HepG2 (cell line): ENCODE measurements around the gene FHIT. TPM values are rescaled to one million over a fixed set of nuclear protein-coding genes. Genes with fewer than 3 reads are reported as not detected.

Experiments
- ATAC-seq: fragments of 200-7000 bp; cut with Tn5 transposase; 3 replicates; pipeline ENCODE4 v1.9.1; 2020; ENCODE audit warnings: mild to moderate bottlenecking, moderate library complexity
- BruUV-seq: library from RNA; stranded (reverse); fragments of 400-500 nt; replicated peaks from 2 replicates; lab custom pipeline; 2021; lab: Mats Ljungman, UMichigan
- CTCF ChIA-PET: fragments of 300-600 bp; formaldehyde crosslinking; extraction: SDS; loops from one replicate; lab custom pipeline; 2021; ENCODE audit warnings: low total read pairs, inconsistent platforms, low intra/inter-chr PET ratio; lab: Yijun Ruan, JAX
- POLR2A ChIA-PET: fragments of 350-600 bp; sonication (Branson Sonifier 250); formaldehyde crosslinking; loops from one replicate; lab custom pipeline; 2020; ENCODE audit warnings: antibody characterized with exemption, inconsistent platforms; lab: Yijun Ruan, JAX
- DNase-seq: peaks from one replicate; pipeline ENCODE4 v3.0.0-alpha.2; 2015; ENCODE audit warnings: low spot score
- FAIRE-seq: peaks from 3 replicates; lab custom pipeline; 2011; peaks lifted over from hg19 to GRCh38; lab: Jason Lieb, UNC
- H2AFZ ChIP-seq: one replicate; pipeline ENCODE4 v1.6.1; 2011; ENCODE audit warnings: low read length, inconsistent platforms
- H3K27ac ChIP-seq: fragments of 300-600 bp; 3 replicates; pipeline ENCODE4 v1.8.0; 2011; ENCODE audit warnings: mixed run types, mild to moderate bottlenecking, mixed read lengths, low read length, inconsistent platforms; ENCODE audit not compliant: insufficient read depth; ENCODE audit errors: extremely low read length
- H3K27me3 ChIP-seq, 2 experiments: fragments of 200-600 bp in 1 of 2; 2 replicates in 1 of 2; 3 replicates in 1 of 2; pipeline versions ENCODE4 v1.6.0 to v1.8.0; 2011; ENCODE audit warnings: low read length in 2 of 2, mild to moderate bottlenecking in 2 of 2, moderate library complexity in 2 of 2, inconsistent platforms in 1 of 2; ENCODE audit not compliant: insufficient read depth in 2 of 2, control insufficient read depth in 1 of 2
- H3K36me3 ChIP-seq, 2 experiments: fragments of 200-600 bp in 1 of 2; replicated peaks in 1 of 2; 2 replicates in 1 of 2; 3 replicates in 1 of 2; pipeline versions ENCODE4 v1.5.1 to v1.8.0; 2011; ENCODE audit warnings: low read length in 2 of 2, inconsistent platforms in 1 of 2; ENCODE audit not compliant: insufficient read depth in 2 of 2, control insufficient read depth in 1 of 2
- H3K4me1 ChIP-seq: 2 replicates; pipeline ENCODE4 v1.5.1; 2012; ENCODE audit warnings: low read length, inconsistent platforms; ENCODE audit not compliant: insufficient read depth
- H3K4me2 ChIP-seq: 2 replicates; pipeline ENCODE4 v1.6.0; 2011; ENCODE audit warnings: low read depth, low read length, inconsistent platforms
- H3K4me3 ChIP-seq, 3 experiments: fragments of 200-600 bp in 1 of 3; sonication (generic), shearing (Covaris generic) in 1 of 3; replicated peaks in 1 of 3; 2 replicates each; pipeline ENCODE4 v1.5.1; 2011 to 2016; ENCODE audit warnings: low read length in 3 of 3, inconsistent platforms in 2 of 3, low read depth in 2 of 3, mild to moderate bottlenecking in 2 of 3, control low read depth in 1 of 3, mixed read lengths in 1 of 3; ENCODE audit not compliant: insufficient read depth in 1 of 3
- H3K79me2 ChIP-seq: one replicate; pipeline ENCODE4 v1.6.1; 2011; ENCODE audit warnings: low read length, inconsistent platforms; ENCODE audit not compliant: insufficient read depth
- H3K9ac ChIP-seq: 2 replicates; pipeline ENCODE4 v1.6.0; 2011; ENCODE audit warnings: mild to moderate bottlenecking, low read depth, low read length, inconsistent platforms; ENCODE audit not compliant: insufficient read depth
- H3K9me3 ChIP-seq: 2 replicates; pipeline ENCODE4 v1.5.1; 2012; ENCODE audit warnings: mild to moderate bottlenecking, low read length
- H4K20me1 ChIP-seq: 2 replicates; pipeline ENCODE4 v1.6.0; 2011; ENCODE audit warnings: inconsistent platforms, mild to moderate bottlenecking, low read length, moderate library complexity; ENCODE audit not compliant: insufficient read depth
- ELF3 ChIP-seq: IDR thresholded peaks from 2 replicates; pipeline ENCODE4 v1.6.1; 2016; ENCODE audit warnings: missing genetic modification reagents, missing compliant biosample characterization
- FOXO4 ChIP-seq: sonication (generic); formaldehyde crosslinking; conservative IDR thresholded peaks from 2 replicates; pipeline ENCODE4 v1.8.1; 2023; ENCODE audit warnings: missing genetic modification reagents
- HNRNPL ChIP-seq: fragments of 200-400 bp; formaldehyde crosslinking; IDR thresholded peaks from 2 replicates; pipeline ENCODE4 v1.6.1; 2017; ENCODE audit warnings: mild to moderate bottlenecking, low read depth, low read length
- KAT2B ChIP-seq: fragments of 150-350 bp; IDR thresholded peaks from 2 replicates; pipeline ENCODE4 v1.6.1; 2014; ENCODE audit warnings: low read depth, low read length, borderline replicate concordance
- MED13 ChIP-seq: sonication (generic); formaldehyde crosslinking; IDR thresholded peaks from 2 replicates; pipeline ENCODE4 v1.5.0; 2020; ENCODE audit warnings: missing genetic modification reagents
- RXRB ChIP-seq: IDR thresholded peaks from 2 replicates; pipeline ENCODE4 v1.6.1; 2016; ENCODE audit warnings: borderline replicate concordance, missing genetic modification reagents, missing compliant biosample characterization
- SOX13 ChIP-seq, 3 experiments: fragments of 450-650 bp in 1 of 3; sonication (generic) in 1 of 3; formaldehyde crosslinking in 1 of 3; IDR thresholded peaks in 2 of 3; conservative IDR thresholded peaks in 1 of 3; 2 replicates each; pipeline versions ENCODE4 v1.5.0 to v1.6.1; 2016 to 2020; ENCODE audit warnings: antibody characterized with exemption in 1 of 3, mild to moderate bottlenecking in 1 of 3, missing compliant biosample characterization in 1 of 3, missing genetic modification reagents in 1 of 3, moderate library complexity in 1 of 3
- ZBTB1 ChIP-seq: sonication (generic); formaldehyde crosslinking; IDR thresholded peaks from 2 replicates; pipeline ENCODE4 v1.4.0; 2020; ENCODE audit warnings: missing genetic modification reagents, borderline replicate concordance
- ZFY ChIP-seq: sonication (generic); formaldehyde crosslinking; IDR thresholded peaks from 2 replicates; pipeline ENCODE4 v1.4.0; 2020; ENCODE audit warnings: missing genetic modification reagents
- ZIK1 ChIP-seq: sonication (generic); formaldehyde crosslinking; IDR thresholded peaks from 2 replicates; pipeline ENCODE4 v1.5.0; 2020; ENCODE audit warnings: mild to moderate bottlenecking, low read depth, missing genetic modification reagents, borderline replicate concordance
- ZNF263 ChIP-seq: sonication (generic); formaldehyde crosslinking; IDR thresholded peaks from 2 replicates; pipeline ENCODE4 v1.4.0; 2020; ENCODE audit warnings: missing genetic modification reagents
- ZSCAN30 ChIP-seq: sonication (generic); formaldehyde crosslinking; IDR thresholded peaks from 2 replicates; pipeline ENCODE4 v1.5.0; 2020; ENCODE audit warnings: mild to moderate bottlenecking, missing genetic modification reagents
- WGBS: methylation state at CpG from one replicate; pipeline ENCODE4 v1.1.6; 2017; ENCODE audit warnings: low lambda C conversion rate; 5-methylcytosine and 5-hydroxymethylcytosine counted together
- in situ Hi-C: cut with HindIII; loops from 2 replicates; pipeline ENCODE4 v1.10.0; 2017; ENCODE audit warnings: low pct_unique_long_range_greater_than_20kb; ENCODE audit not compliant: extremely low pct_ligation_motif_present
- intact Hi-C: fragments of 100-400 bp; cut with micrococcal nuclease; formaldehyde crosslinking; loops from one replicate; pipeline ENCODE4 v1.10.0; 2022; ENCODE audit not compliant: unreplicated experiment
- polyA plus RNA-seq, 8 experiments: library from polyadenylated mRNA; depleted of rRNA in 3 of 8; stranded (reverse) in 7 of 8; unstranded in 1 of 8; fragments of >200 nt; fragmentation: Illumina TruSeq in 4 of 8; extraction: Trizol in 4 of 8; gene quantifications; 2 replicates each; pipeline versions ENCODE4 v1.2.1 to v1.2.3, GENCODE V29; 2011 to 2016; ENCODE audit warnings: low read depth in 4 of 8, missing spikeins in 1 of 8, mixed read lengths in 1 of 8; ENCODE audit not compliant: insufficient read depth in 1 of 8
- total RNA-seq, 5 experiments: library from RNA; depleted of rRNA; stranded (reverse); fragments of >200 nt; fragmentation: Illumina TruSeq; extraction: Trizol; gene quantifications; 2 replicates each; pipeline ENCODE4 v1.2.3, GENCODE V29; 2016; ENCODE audit warnings: low read depth in 1 of 5
- TF ChIP-seq, protein P1 (sequence below): sonication (generic); formaldehyde crosslinking; IDR thresholded peaks from 2 replicates; pipeline ENCODE4 v1.4.0; 2020; ENCODE audit warnings: missing genetic modification reagents

Gene FHIT
- total and polyA plus RNA-seq, 2 of the 13 experiments (the other 11 are each of a cell fraction or from before 2014, with no cell fraction given): 4.0 to 4.6 TPM

DNA sequence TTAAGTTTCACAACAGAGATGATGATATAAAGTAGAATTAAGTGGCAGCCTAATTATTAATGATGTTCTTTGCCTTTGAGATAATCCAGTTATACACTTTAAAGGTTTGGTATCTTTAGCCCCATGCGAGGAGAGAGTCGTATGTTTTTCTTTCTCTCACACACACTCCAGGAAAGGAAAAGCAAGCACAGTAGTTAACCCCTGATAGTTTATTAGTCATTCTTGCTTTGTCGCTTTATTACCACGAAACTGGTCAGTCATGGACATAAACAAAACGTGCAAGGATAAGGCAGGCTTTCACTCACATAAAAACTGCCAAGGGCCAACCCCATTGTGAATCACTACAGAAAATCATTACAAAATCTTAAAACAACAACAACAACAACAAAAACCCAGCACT, 866.9 kb downstream of the FHIT start:
- H2AFZ ChIP-seq: no peak overlapping the region
- in situ Hi-C loops (no loop called here), intact Hi-C loops (no loop called here)
- H3K27ac ChIP-seq: no peak overlapping the region
- DNase-seq: no peak
- H3K4me2 ChIP-seq: no peak overlapping the region
- no peak overlapping the region for H3K9ac ChIP-seq
- H3K4me1 ChIP-seq: no peaks in the 10 kb centered on the region
- no peaks in the 10 kb centered on the region for H3K36me3 ChIP-seq
- no peak overlapping the region for H3K4me3 ChIP-seq
- no peak for ATAC-seq
- TF ChIP-seq ZNF263 (CRISPR knock-in tag): no peak
- no peak for TF ChIP-seq MED13 (CRISPR knock-in tag)
- no peak for TF ChIP-seq SOX13 (IDR thresholded peaks at IDR 0.05)
- no peak for TF ChIP-seq SOX13 (CRISPR knock-in tag; conservative IDR thresholded peaks at IDR 0.05 in 1 of 2, IDR thresholded peaks at IDR 0.05 in 1 of 2)
- TF ChIP-seq ZIK1: no peak
- WGBS: 31% methylated on average over 5 of the region's 5 CpGs
- H3K9me3 ChIP-seq: no peaks in the 10 kb centered on the region
- H3K27me3 ChIP-seq: no peaks in the 10 kb centered on the region
- no peak for FAIRE-seq
- POLR2A ChIA-PET: no interaction called here
- no peaks in the 10 kb centered on the region for H4K20me1 ChIP-seq
- CTCF ChIA-PET: no interaction called here
- H3K79me2 ChIP-seq: no peaks in the 10 kb centered on the region
- no TSS peak for BruUV-seq

DNA sequence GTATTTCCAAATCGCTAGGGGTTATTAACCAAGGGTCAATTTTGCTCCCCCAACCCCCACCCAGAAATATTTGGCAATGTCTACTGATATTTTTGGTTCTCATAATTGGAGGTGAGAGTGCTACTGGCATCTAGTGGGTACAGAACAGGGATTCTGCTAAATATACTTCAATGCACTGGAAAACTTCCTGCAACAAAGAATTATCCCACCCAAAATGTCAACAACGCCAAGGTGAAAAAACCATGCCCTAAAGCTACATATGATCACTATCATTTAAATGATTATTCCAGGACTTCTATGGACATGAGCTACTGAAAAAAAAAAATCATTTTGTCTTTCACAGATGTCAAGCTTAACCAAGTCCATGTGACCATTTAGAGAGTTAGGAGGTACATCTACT, 867.9 kb downstream of the FHIT start:
- DNase-seq (no peak), FAIRE-seq (no peak), ATAC-seq (no peak)
- no peaks in the 10 kb centered on the region for H3K4me1 ChIP-seq
- no peak overlapping the region for H2AFZ ChIP-seq
- no peak overlapping the region for H3K4me2 ChIP-seq
- H3K9me3 ChIP-seq: no peaks in the 10 kb centered on the region
- H3K79me2 ChIP-seq: no peaks in the 10 kb centered on the region
- no peak overlapping the region for H3K9ac ChIP-seq
- CTCF ChIA-PET: no interaction called here
- in situ Hi-C loops: no loop called here
- TF ChIP-seq HNRNPL (no peak), FOXO4 (no peak), ZSCAN30 (no peak), KAT2B (no peak), ZBTB1 (CRISPR knock-in tag) (no peak), RXRB (CRISPR knock-in tag) (no peak), ELF3 (CRISPR knock-in tag) (no peak), ZFY (no peak)
- TF ChIP-seq, protein P1, sequence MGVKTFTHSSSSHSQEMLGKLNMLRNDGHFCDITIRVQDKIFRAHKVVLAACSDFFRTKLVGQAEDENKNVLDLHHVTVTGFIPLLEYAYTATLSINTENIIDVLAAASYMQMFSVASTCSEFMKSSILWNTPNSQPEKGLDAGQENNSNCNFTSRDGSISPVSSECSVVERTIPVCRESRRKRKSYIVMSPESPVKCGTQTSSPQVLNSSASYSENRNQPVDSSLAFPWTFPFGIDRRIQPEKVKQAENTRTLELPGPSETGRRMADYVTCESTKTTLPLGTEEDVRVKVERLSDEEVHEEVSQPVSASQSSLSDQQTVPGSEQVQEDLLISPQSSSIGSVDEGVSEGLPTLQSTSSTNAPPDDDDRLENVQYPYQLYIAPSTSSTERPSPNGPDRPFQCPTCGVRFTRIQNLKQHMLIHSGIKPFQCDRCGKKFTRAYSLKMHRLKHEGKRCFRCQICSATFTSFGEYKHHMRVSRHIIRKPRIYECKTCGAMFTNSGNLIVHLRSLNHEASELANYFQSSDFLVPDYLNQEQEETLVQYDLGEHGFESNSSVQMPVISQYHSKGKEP: no peak
- H3K4me3 ChIP-seq: no peak overlapping the region
- H4K20me1 ChIP-seq: no peaks in the 10 kb centered on the region
- 9% methylated on average over 2 of the region's 2 CpGs for WGBS
- no TSS peak for BruUV-seq
- no peaks in the 10 kb centered on the region for H3K27me3 ChIP-seq
- no peaks in the 10 kb centered on the region for H3K36me3 ChIP-seq
- intact Hi-C loops: no loop called here
- no peak overlapping the region for H3K27ac ChIP-seq
- POLR2A ChIA-PET: no interaction called here
